Activated naive CD4-positive, alpha-beta T cell treated with anti-CD3 and anti-CD28 coated beads, Interleukin-2, amount 50 U/mL, for 72 hours (primary cell): ENCODE results near the gene TTLL7. TPM values are rescaled to one million over a fixed set of nuclear protein-coding genes. Genes with fewer than 3 reads are reported as not detected.

Source experiments
- ATAC-seq, 2 donors: fragments of 150-1000 bp; cut with Tn5 transposase; 2 replicates each; pipeline ENCODE4 v1.10.0; 2021; ENCODE audit warnings: mild to moderate bottlenecking in 2 of 2, moderate library complexity in 2 of 2
- DNase-seq, 2 donors: peaks; one replicate each; pipeline ENCODE4 v3.0.0; 2021 to 2022; ENCODE audit warnings: low spot score in 2 of 2
- H3K27ac Mint-ChIP-seq, 2 donors: one replicate each; pipeline ENCODE4 v1.8.0; 2022; ENCODE audit warnings: mild to moderate bottlenecking in 2 of 2, mixed read lengths in 2 of 2
- H3K36me3 Mint-ChIP-seq, 2 donors: one replicate each; pipeline ENCODE4 v1.8.0; 2022; ENCODE audit warnings: mixed read lengths in 2 of 2
- H3K9me3 Mint-ChIP-seq, 2 donors: one replicate each; pipeline ENCODE4 v1.8.0; 2022; ENCODE audit warnings: mixed read lengths in 2 of 2
- total RNA-seq, 2 donors: library from RNA; stranded (reverse); gene quantifications; one replicate each; pipeline ENCODE4 v1.2.3, GENCODE V29; 2022

Gene TTLL7
- total RNA-seq, result 1 to 10 TPM; 1.5 to 2.3 TPM

GRCh38 chr1:83998498-83999315, at the start of gene TTLL7:
Gene TTLL7, minus strand, starts transcription at chr1:83999132. Its CDS starts 46,921 bp downstream, at chr1:83952211.
- H3K9me3 Mint-ChIP-seq, result no peaks in the 10 kb centered on the region
- ATAC-seq, result peak; percentile 88 to 89
- H3K27ac Mint-ChIP-seq, result peak within 1 kb of the TSS in 1 of 2 donors; percentile 68
- peaks cover 0 to 6% of the 10 kb centered on the region in 2 donors for H3K36me3 Mint-ChIP-seq
- DNase-seq, result peak; percentile 75 to 78

DNA sequence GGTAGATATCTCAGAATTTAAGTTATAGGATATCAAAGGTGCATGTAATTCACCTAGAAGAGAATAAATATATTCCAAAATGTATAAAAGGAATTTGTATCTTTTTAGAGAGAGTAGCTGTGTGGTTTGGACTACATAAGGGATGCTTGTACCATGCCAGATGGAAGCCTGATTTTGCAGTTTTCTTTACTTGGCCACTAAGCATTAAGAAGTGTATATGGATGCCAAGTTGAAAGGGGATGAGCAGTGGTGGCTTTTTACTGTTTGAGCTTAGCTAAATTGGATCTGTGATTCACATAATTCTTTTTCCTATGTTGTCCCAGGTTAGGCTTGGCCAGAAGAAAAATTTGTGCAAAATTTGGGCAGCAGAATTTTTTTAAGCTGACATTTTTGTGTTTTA, 43.5 kb upstream of the TTLL7 start:
- DNase-seq (no peak), ATAC-seq (no peak)
- Mint-ChIP-seq H3K27ac (no peak overlapping the region), H3K9me3 (no peaks in the 10 kb centered on the region), H3K36me3 (no peaks in the 10 kb centered on the region)

DNA sequence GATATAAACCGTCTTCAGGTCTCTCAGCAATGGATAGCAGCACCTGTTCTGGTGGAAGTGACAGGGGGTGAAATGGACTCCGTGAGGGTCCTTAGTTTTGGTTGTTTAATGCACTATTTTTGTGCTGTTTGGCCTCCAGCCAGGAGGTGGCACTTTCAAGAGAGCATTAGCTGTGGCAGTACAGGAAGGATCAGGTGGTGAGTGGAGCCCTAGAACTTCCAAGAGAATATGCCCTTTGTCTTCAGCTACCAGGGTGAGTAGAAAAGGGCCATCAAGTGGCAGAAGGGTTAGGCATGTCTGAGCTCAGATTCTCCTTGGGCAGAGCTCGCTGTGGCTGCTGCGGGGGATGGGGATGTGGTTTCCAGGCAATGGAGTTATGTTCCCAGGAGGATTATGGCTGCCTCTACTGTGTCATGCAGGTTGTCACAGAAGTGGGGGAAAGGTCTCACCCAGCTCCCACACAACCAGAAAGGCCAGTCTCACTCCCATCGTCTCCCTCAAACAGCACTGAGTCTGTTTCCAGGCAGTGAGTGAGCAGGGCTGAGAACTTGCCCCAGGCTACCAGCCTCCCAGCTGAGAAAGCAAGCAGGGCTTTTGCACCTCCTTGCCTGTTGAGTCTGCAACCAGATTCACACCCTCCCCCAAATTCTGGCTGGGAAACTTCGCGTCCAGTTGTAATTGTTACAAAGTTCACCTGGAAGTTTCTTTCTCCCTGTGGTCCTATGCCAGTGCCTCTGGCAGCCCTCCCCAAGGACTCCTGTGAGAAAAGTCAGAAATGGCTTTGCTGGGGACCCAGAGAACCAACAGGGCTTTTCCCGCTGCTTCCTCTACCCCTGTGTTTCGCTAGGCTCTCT, 39.1 kb upstream of the TTLL7 start:
- ATAC-seq (no peak), DNase-seq (no peak)
- Mint-ChIP-seq H3K27ac (no peak overlapping the region), H3K9me3 (peaks cover 0 to 7% of the 10 kb centered on the region in 2 donors), H3K36me3 (no peaks in the 10 kb centered on the region)

DNA sequence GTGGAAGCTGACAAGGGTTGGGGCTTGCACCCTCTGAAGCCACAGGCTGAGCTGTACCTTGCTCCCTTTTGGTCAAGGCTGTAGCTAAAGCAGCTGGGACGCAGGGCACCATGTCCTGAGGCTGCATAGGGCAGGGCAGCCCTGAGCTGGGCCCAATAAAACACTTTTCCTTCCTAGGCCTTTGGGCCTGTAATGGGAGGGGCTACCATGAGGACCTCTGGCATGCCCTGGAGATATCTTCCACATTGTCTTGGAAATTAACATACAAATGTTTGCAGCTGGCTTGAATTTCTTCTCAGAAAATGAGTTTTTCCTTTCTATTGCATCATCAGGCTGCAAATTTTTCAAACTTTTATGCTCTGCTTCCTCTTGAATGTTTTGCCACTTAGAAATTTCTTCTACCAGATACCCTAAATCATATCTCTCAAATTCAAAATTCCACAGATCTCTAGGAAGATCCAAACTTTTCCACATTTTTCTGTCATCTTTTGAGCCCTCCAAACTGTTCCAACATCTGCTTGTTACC, 32.9 kb upstream of the TTLL7 start:
- no peak for ATAC-seq
- peaks cover 0 to 14% of the 10 kb centered on the region in 2 donors for H3K9me3 Mint-ChIP-seq
- DNase-seq, result no peak
- H3K36me3 Mint-ChIP-seq, result no peaks in the 10 kb centered on the region
- H3K27ac Mint-ChIP-seq, result peak overlapping the region in 1 of 2 donors; percentile 7

GRCh38 chr1:84027368-84027767, 28.4 kb upstream of the TTLL7 start:
- Mint-ChIP-seq H3K27ac (no peak overlapping the region), H3K36me3 (no peaks in the 10 kb centered on the region), H3K9me3 (peaks cover 0 to 7% of the 10 kb centered on the region in 2 donors)
- no peak for ATAC-seq
- DNase-seq, result no peak

GRCh38 chr1:84025966-84026365, 27.0 kb upstream of the TTLL7 start:
- Mint-ChIP-seq H3K9me3 (peaks cover 0 to 4% of the 10 kb centered on the region in 2 donors), H3K36me3 (no peaks in the 10 kb centered on the region), H3K27ac (no peak overlapping the region)
- no peak for ATAC-seq
- no peak for DNase-seq

- no peak for DNase-seq
Measured at GRCh38 chr1:84021822-84022221, 22.9 kb upstream of the TTLL7 start.

GRCh38 chr1:84020151-84020550, 21.2 kb upstream of the TTLL7 start:
- no peak for DNase-seq
- Mint-ChIP-seq H3K9me3 (no peaks in the 10 kb centered on the region), H3K36me3 (no peaks in the 10 kb centered on the region), H3K27ac (no peak overlapping the region)
- no peak for ATAC-seq

More at GRCh38 chr1:84021822-84022221, 22.9 kb upstream of the TTLL7 start:
- no peaks in the 10 kb centered on the region for H3K9me3 Mint-ChIP-seq
- no peaks in the 10 kb centered on the region for H3K36me3 Mint-ChIP-seq
- H3K27ac Mint-ChIP-seq, result no peak overlapping the region
- ATAC-seq, result no peak

- H3K9me3 Mint-ChIP-seq, result no peaks in the 10 kb centered on the region
- no peak overlapping the region for H3K27ac Mint-ChIP-seq
- H3K36me3 Mint-ChIP-seq, result no peaks in the 10 kb centered on the region
- no peak for ATAC-seq
- no peak for DNase-seq
Measured at GRCh38 chr1:84019217-84019616, 20.3 kb upstream of the TTLL7 start.

- DNase-seq, result no peak
- ATAC-seq, result no peak
- H3K9me3 Mint-ChIP-seq, result no peaks in the 10 kb centered on the region
- H3K36me3 Mint-ChIP-seq, result no peaks in the 10 kb centered on the region
- no peak overlapping the region for H3K27ac Mint-ChIP-seq
Measured at GRCh38 chr1:84013708-84014107, 14.8 kb upstream of the TTLL7 start.

GRCh38 chr1:84012018-84012417, 13.1 kb upstream of the TTLL7 start:
- ATAC-seq (no peak), DNase-seq (no peak)
- H3K36me3 Mint-ChIP-seq, result no peaks in the 10 kb centered on the region
- no peak overlapping the region for H3K27ac Mint-ChIP-seq
- peaks cover 0 to under 1% of the 10 kb centered on the region in 2 donors for H3K9me3 Mint-ChIP-seq

DNA sequence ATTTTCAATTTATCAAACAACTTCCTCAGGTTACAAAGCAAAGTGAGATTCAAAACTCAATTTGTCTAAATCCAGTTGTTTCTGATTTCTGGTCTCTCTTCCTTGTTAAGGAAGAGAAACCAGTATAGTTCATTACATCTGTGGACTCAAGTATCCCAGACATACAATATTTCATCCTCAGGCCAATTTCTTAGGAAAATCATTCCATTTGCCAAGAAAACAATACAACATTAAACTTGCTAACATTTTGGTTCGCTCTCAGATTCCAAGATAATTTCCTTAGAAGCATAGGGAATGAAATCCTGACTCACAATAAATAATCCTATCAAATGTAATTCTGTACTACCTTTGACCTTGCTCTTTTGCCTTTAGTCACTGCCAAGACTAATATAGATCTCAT, 11.2 kb upstream of the TTLL7 start:
- H3K27ac Mint-ChIP-seq, result no peak overlapping the region
- DNase-seq, result no peak
- H3K9me3 Mint-ChIP-seq, result peaks cover 0 to 5% of the 10 kb centered on the region in 2 donors
- H3K36me3 Mint-ChIP-seq, result no peaks in the 10 kb centered on the region
- ATAC-seq, result no peak

DNA sequence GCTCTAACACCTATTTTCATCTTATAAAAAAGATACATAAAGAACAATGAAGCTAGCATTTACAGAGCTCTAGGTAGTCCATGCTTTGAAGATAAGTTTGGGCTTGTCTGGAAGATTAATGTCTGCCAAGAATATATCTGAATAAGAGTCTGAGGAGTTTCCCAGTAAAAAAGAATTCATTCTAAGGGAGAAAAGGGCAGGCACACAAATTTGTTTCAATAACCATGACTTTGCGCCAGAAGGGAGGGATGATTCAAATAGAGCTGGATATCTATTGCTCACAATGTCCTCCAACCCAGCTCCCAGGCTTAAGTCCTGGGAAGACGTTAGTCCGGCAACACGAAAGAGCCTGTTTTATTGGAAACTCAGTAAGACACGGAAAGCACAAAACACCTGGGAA, 9.7 kb upstream of the TTLL7 start:
- DNase-seq, result no peak
- peaks cover 0 to 5% of the 10 kb centered on the region in 2 donors for H3K9me3 Mint-ChIP-seq
- ATAC-seq, result no peak
- no peaks in the 10 kb centered on the region for H3K36me3 Mint-ChIP-seq
- H3K27ac Mint-ChIP-seq, result no peak overlapping the region

DNA sequence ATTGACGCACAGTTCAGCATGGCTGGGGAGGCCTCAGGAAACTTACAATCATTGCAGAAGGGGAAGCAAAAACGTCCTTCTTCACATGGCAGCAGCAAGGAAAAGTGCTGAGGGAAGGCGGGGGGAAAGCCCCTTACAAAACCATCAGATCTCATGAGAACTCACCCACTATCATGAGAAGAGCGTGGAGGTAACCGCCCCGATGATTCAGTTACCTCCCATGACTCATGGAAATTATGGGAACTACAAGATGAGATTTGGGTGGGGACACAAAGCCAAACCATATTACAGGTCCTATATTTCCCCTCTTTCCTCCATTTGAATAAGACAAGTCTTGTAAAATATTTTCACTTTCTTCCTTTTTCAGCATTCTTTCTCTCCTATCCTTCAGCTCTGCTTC, 7.7 kb upstream of the TTLL7 start:
- Mint-ChIP-seq H3K36me3 (no peaks in the 10 kb centered on the region), H3K9me3 (peaks cover 0 to 5% of the 10 kb centered on the region in 2 donors), H3K27ac (no peak overlapping the region)
- DNase-seq, result no peak
- peak in 1 of 2 donors; percentile 56 for ATAC-seq

DNA sequence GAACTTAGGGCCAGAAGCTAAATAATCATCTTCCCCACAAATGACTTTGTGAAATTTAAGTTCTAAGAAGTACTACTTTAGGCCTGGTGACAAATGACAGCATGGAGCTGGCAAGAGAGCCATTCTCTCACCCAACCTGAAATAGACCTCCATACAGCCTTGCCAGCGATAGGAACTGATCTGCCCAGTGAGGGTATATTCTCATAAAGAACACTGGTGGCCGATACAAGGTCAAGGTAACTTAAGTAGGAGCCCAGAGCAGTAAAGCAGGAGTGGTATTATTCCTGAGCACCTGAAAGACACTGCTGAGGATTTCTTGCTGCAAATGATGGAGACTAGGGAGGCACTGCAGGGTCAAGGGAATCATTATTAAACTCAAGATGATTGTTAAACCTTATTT, 2.6 kb upstream of the TTLL7 start:
- peaks cover 0 to 6% of the 10 kb centered on the region in 2 donors for H3K36me3 Mint-ChIP-seq
- no peak for DNase-seq
- no peak overlapping the region for H3K27ac Mint-ChIP-seq
- ATAC-seq, result no peak
- H3K9me3 Mint-ChIP-seq, result no peaks in the 10 kb centered on the region

DNA sequence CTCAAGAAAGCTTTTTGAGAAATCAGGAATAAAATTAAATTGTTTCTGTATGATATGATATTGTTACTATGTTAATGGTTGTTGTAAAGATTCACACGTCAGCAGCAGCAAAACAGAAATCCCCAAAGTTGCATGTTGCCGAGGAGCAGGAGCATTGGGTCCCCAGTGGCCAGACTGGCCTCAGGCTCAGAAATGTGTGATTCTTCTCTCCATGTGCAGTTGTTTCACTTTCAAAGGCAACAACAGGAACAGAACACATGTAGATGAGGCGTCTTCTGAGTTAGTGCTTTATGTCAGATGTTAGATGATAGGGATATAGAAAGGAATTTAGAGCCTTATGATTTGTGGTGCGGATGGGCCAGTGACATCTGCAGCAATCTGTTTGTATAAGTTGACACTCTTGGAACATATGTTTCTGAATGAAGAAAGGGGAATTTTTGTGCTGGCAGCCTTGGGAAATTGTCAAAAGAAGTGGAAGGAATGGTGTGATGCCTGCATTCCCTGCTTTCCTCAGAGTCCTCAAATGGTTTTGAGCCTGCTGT, 2.1 kb upstream of the TTLL7 start:
- ATAC-seq (no peak), DNase-seq (no peak)
- Mint-ChIP-seq H3K27ac (no peak overlapping the region), H3K36me3 (peaks cover 0 to 6% of the 10 kb centered on the region in 2 donors), H3K9me3 (no peaks in the 10 kb centered on the region)
